GM23338 (cell line): ENCODE results near the gene TMEM237. TPM values are rescaled to one million over a fixed set of nuclear protein-coding genes. Genes with fewer than 3 reads are reported as not detected.
A peak's percentile ranks its signal among the peaks of the same experiment; 100 is the strongest.

ENCODE experiments used
- ATAC-seq: fragments of 200-7000 bp; cut with Tn5 transposase; 3 replicates; pipeline ENCODE4 v1.9.1; 2020
- DNase-seq: peaks from one replicate; pipeline ENCODE4 v3.0.0-alpha.2; 2015; ENCODE audit warnings: low spot score
- H2AFZ ChIP-seq: fragments of 200-600 bp; sonication (generic); 2 replicates; pipeline ENCODE4 v1.8.0; 2016; ENCODE audit warnings: antibody characterized with exemption, mild to moderate bottlenecking, moderate library complexity
- H3F3A ChIP-seq: fragments of 200-600 bp; sonication (generic); replicated peaks from 2 replicates; pipeline ENCODE4 v1.8.0; 2017; ENCODE audit warnings: antibody characterized with exemption, mixed run types, low read depth
- H3K27ac ChIP-seq: fragments of 200-600 bp; sonication (generic); 2 replicates; pipeline ENCODE4 v1.6.1; 2016; ENCODE audit warnings: low read depth
- H3K27me3 ChIP-seq: fragments of 200-600 bp; sonication (generic); 2 replicates; pipeline ENCODE4 v1.8.0; 2016; ENCODE audit warnings: mild to moderate bottlenecking, mixed run types, moderate library complexity; ENCODE audit not compliant: insufficient read depth
- H3K36me3 ChIP-seq: fragments of 200-600 bp; sonication (generic); 2 replicates; pipeline ENCODE4 v1.8.0; 2016; ENCODE audit warnings: mild to moderate bottlenecking; ENCODE audit not compliant: insufficient read depth
- H3K4me1 ChIP-seq: fragments of 200-600 bp; sonication (generic); 2 replicates; pipeline ENCODE4 v1.8.0; 2016; ENCODE audit warnings: mild to moderate bottlenecking, moderate library complexity; ENCODE audit not compliant: insufficient read depth
- H3K4me2 ChIP-seq: fragments of 200-600 bp; sonication (generic); 2 replicates; pipeline ENCODE4 v1.7.1; 2017; ENCODE audit warnings: mixed run types
- H3K4me3 ChIP-seq: fragments of 200-600 bp; sonication (generic); 2 replicates; pipeline ENCODE4 v1.6.1; 2016; ENCODE audit warnings: mixed run types
- H3K79me2 ChIP-seq: fragments of 200-600 bp; sonication (generic); replicated peaks from 2 replicates; pipeline ENCODE4 v1.8.0; 2017; ENCODE audit warnings: mild to moderate bottlenecking; ENCODE audit not compliant: insufficient read depth
- H3K9me2 ChIP-seq: fragments of 200-600 bp; sonication (generic); 2 replicates; pipeline ENCODE4 v1.8.0; 2017; ENCODE audit not compliant: insufficient read depth
- H4K20me1 ChIP-seq: fragments of 200-600 bp; sonication (generic); replicated peaks from 2 replicates; pipeline ENCODE4 v1.8.0; 2017; ENCODE audit warnings: mild to moderate bottlenecking; ENCODE audit not compliant: insufficient read depth
- H3K27ac Mint-ChIP-seq: 2 replicates; pipeline ENCODE4 v1.8.0; 2020; ENCODE audit warnings: inconsistent platforms, mild to moderate bottlenecking, moderate library complexity, mixed read lengths
- H3K27me3 Mint-ChIP-seq: 3 replicates; pipeline ENCODE4 v1.8.0; 2022; ENCODE audit warnings: low read depth, mild to moderate bottlenecking, moderate library complexity, mixed read lengths, inconsistent platforms; ENCODE audit not compliant: insufficient read depth, poor library complexity
- H3K36me3 Mint-ChIP-seq: 3 replicates; pipeline ENCODE4 v1.8.0; 2021; ENCODE audit warnings: low read depth, mild to moderate bottlenecking, inconsistent platforms, moderate library complexity, mixed read lengths
- H3K4me1 Mint-ChIP-seq: 3 replicates; pipeline ENCODE4 v1.8.0; 2020; ENCODE audit warnings: mild to moderate bottlenecking, inconsistent platforms, mixed read lengths
- H3K4me3 Mint-ChIP-seq: 3 replicates; pipeline ENCODE4 v1.8.0; 2021; ENCODE audit warnings: moderate library complexity, mild to moderate bottlenecking, inconsistent platforms, mixed read lengths
- H3K9me3 Mint-ChIP-seq: 3 replicates; pipeline ENCODE4 v1.8.0; 2020; ENCODE audit warnings: moderate library complexity, mild to moderate bottlenecking, inconsistent platforms, mixed read lengths
- CTCF ChIP-seq, 2 experiments: fragments of 200-600 bp in 1 of 2; sonication (generic) in 1 of 2; conservative IDR thresholded peaks; 2 replicates each; pipeline versions ENCODE4 v1.5.1 to v1.6.1; 2016 to 2017; ENCODE audit warnings: antibody characterized with exemption in 2 of 2, low read depth in 2 of 2, mild to moderate bottlenecking in 2 of 2, moderate library complexity in 1 of 2
- ETS1 ChIP-seq: IDR thresholded peaks from 2 replicates; pipeline ENCODE4 v1.6.1; 2016; ENCODE audit warnings: antibody characterized with exemption
- EZH2 ChIP-seq: fragments of 200-600 bp; sonication (generic); IDR thresholded peaks from one replicate; pipeline ENCODE4 v1.8.0; 2017; ENCODE audit warnings: antibody characterized with exemption, mild to moderate bottlenecking, low read depth; ENCODE audit not compliant: unreplicated experiment
- JUNB ChIP-seq: IDR thresholded peaks from one replicate; pipeline ENCODE4 v1.6.1; 2016; ENCODE audit warnings: antibody characterized with exemption; ENCODE audit not compliant: unreplicated experiment
- NANOG ChIP-seq: IDR thresholded peaks from 2 replicates; pipeline ENCODE4 v1.6.1; 2016; ENCODE audit warnings: antibody characterized with exemption, borderline replicate concordance
- POLR2AphosphoS5 ChIP-seq: IDR thresholded peaks from 2 replicates; pipeline ENCODE4 v1.6.1; 2016; ENCODE audit warnings: antibody characterized with exemption, low read depth
- STAT1 ChIP-seq: IDR thresholded peaks from one replicate; pipeline ENCODE4 v1.6.1; 2016; ENCODE audit warnings: antibody characterized with exemption; ENCODE audit not compliant: unreplicated experiment
- ZNF114 ChIP-seq: fragments of 250-450 bp; sonication (Bioruptor Pico); IDR thresholded peaks from 2 replicates; pipeline ENCODE4 v1.5.0; 2020; ENCODE audit warnings: mild to moderate bottlenecking, moderate library complexity
- ZNF462 ChIP-seq: fragments of 250-450 bp; sonication (Bioruptor Pico); IDR thresholded peaks from 2 replicates; pipeline ENCODE4 v1.5.0; 2020; ENCODE audit warnings: mild to moderate bottlenecking, moderate library complexity
- polyA plus RNA-seq: library from polyadenylated mRNA; unstranded; fragments of >200 nt; fragmentation: Nextera tagmentation; extraction: Ambion mirVana; gene quantifications from 2 replicates; pipeline ENCODE4 v1.2.1, GENCODE V29; 2016
- total RNA-seq: library from RNA; depleted of rRNA; stranded (reverse); fragments of >200 nt; shearing (Covaris generic); gene quantifications from 2 replicates; pipeline ENCODE4 v1.2.3, GENCODE V29; 2014

The TMEM237 gene
- total and polyA plus RNA-seq, 2 experiments from 2014 or later = 42.0 to 48.9 TPM

GRCh38 chr2:201642086-201642578 is 1.2 kb downstream of the TMEM237 start:
- peak overlapping the region; percentile 90 for H3K4me3 Mint-ChIP-seq
- DNase-seq (peak; percentile 83), ATAC-seq (peak; percentile 23)
- Histone ChIP-seq H2AFZ (peak overlapping the region; percentile 88), H3F3A (no peaks in the 10 kb centered on the region), H3K9me2 (no peaks in the 10 kb centered on the region), H3K27me3 (no peaks in the 10 kb centered on the region), H3K79me2 (peaks cover 26% of the 10 kb centered on the region), H3K36me3 (peaks cover 15% of the 10 kb centered on the region; the same call in 1 of the 2 replicates), H3K4me1 (peaks cover 10% of the 10 kb centered on the region; the same call in 1 of the 2 replicates), H3K4me2 (peak overlapping the region; percentile 89), H3K4me3 (peak overlapping the region; percentile 74), H3K27ac (peak overlapping the region; percentile 97), H4K20me1 (no peaks in the 10 kb centered on the region; the same call in 1 of the 2 replicates)
- peaks cover 14% of the 10 kb centered on the region for H3K4me1 Mint-ChIP-seq
- no peak for TF ChIP-seq NANOG
- TF ChIP-seq EZH2 = no peak
- H3K27ac Mint-ChIP-seq = peak overlapping the region; percentile 96
- peaks cover 5% of the 10 kb centered on the region for H3K27me3 Mint-ChIP-seq
- peaks cover 16% of the 10 kb centered on the region for H3K36me3 Mint-ChIP-seq
- H3K9me3 Mint-ChIP-seq = no peaks in the 10 kb centered on the region

GRCh38 chr2:201639205-201639604 is 4.1 kb downstream of the TMEM237 start:
- peaks cover 5% of the 10 kb centered on the region for H3K27me3 Mint-ChIP-seq
- no peaks in the 10 kb centered on the region for H3K9me2 ChIP-seq
- no peaks in the 10 kb centered on the region for H3K9me3 Mint-ChIP-seq
- no peaks in the 10 kb centered on the region; the same call in 1 of the 2 replicates for H4K20me1 ChIP-seq
- H3K36me3 ChIP-seq = peaks cover 41% of the 10 kb centered on the region
- H3F3A ChIP-seq = no peaks in the 10 kb centered on the region
- no peak overlapping the region for H2AFZ ChIP-seq
- H3K4me2 ChIP-seq = no peak overlapping the region
- peaks cover 10% of the 10 kb centered on the region; the same call in 1 of the 2 replicates for H3K4me1 ChIP-seq
- TF ChIP-seq STAT1 (no peak), CTCF (conservative IDR thresholded peaks at IDR 0.05; ENCODE audit: low read depth in 2 of 2) (no peak), ETS1 (no peak), JUNB (no peak), ZNF114 (CRISPR knock-in tag) (no peak), EZH2 (no peak), ZNF462 (CRISPR knock-in tag) (no peak), POLR2AphosphoS5 (no peak), NANOG (no peak)
- ATAC-seq (no peak), DNase-seq (no peak)
- no peaks in the 10 kb centered on the region for H3K27me3 ChIP-seq
- H3K27ac ChIP-seq = no peak overlapping the region
- peaks cover 11% of the 10 kb centered on the region for H3K4me1 Mint-ChIP-seq
- H3K36me3 Mint-ChIP-seq = peaks cover 39% of the 10 kb centered on the region
- no peak overlapping the region for H3K27ac Mint-ChIP-seq
- peaks cover 26% of the 10 kb centered on the region for H3K79me2 ChIP-seq
- H3K4me3 Mint-ChIP-seq = no peak overlapping the region
- H3K4me3 ChIP-seq = no peak overlapping the region
